T1000 (cell line): Measurements from ENCODE around the gene PRPF40B.
"Not testable (repeated sequence)": the region's sequence is repeated elsewhere in the genome, so short reads cannot be mapped to it uniquely, and the experiment has no call there.

ENCODE experiments used
- DNase-seq: peaks from one replicate; lab custom pipeline; 2025; ENCODE audit warnings: mixed read lengths; lab: John Stamatoyannopoulos, UW

The PRPF40B gene

DNA sequence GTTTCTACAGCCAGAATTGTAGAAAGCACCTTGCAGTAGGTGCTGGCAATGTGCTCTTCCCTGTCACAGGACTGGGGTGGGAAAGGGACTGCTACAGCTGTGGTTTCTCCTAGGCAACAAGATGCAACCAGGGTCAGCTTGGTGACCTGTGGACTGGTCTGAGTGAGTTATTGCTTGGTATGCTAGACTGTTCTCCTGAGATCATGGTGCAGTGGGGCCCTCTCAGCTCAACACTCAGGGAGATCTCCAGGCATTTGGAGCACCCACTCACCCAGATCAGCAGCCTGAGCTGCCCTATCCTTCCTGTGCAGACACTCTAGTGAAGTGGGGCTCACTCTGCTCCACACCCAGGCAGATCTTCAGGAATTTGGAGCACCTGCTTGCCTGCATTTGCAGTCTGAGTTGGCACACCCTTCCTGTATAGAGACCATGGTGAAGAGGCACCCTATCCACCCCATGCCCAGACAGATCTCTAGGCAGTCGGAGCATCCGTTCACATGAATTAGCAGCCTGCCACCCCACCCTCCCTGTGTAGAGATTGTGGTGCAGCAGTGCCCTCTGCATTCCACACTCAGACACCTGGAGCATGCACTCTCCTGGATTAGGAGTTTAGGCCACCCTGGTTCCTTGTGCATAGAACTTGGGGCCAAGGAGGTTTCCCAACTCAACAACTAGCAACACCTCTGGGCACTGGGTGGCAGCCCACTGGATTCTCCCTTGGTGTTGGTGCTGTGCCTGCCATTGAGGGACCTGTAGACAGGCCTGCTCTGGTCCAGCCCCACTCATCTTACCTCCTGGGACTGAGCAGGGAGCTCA is 14.1 kb upstream of the PRPF40B start:
- DNase-seq = no peak

DNA sequence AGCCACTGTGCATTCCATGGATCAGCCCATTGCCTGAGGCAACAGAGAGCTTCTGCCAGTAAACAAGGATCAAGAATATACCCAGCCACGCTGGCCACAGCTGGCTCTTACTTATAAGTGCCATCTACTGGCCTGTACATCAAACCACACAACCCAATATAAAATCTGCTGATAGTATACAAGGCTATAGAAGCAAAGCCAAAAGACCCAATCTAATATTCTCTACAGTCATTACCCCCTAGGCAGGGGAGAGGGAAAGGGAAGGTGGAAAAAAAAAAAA is 13.5 kb upstream of the PRPF40B start:
- DNase-seq = peak; percentile 94

DNA sequence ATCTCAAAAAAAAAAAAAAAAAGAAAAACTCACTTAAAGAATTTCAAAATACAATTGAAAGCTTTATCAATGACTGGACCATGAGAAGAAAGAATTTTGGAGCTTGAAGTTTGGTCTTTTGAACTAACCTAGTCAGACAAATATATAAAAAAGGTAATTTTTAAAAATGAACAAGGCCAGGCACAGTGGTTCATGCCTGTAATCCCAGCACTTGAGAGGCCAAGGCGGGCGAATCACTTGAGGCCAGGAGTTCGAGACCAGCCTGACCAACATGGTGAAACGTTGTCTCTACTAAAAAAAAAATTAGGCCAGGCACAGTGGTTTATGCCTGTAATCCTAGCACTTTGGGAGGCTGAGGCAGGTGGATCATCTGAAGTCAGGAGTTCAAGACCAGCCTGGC is 12.6 kb upstream of the PRPF40B start:
- DNase-seq = not testable (repeated sequence)

DNA sequence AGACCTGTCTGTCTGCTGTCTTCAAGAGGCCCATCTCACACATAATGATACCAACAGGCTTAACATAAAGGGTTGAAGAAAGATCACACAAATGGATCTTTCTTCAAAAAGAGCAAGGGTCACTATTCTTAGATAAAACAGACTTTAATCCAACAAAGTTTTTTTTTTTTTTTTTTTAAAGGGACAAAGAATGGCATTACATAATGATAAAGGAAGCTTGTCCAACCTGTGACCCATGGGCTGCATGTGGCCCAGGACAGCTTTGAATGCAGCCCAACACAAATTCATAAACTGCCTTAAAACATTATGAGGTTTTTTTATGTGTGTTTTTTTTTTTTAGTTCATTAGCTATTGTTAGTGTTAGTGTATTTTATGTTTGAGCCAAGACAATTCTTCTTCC is 11.2 kb upstream of the PRPF40B start:
- no peak for DNase-seq

DNA sequence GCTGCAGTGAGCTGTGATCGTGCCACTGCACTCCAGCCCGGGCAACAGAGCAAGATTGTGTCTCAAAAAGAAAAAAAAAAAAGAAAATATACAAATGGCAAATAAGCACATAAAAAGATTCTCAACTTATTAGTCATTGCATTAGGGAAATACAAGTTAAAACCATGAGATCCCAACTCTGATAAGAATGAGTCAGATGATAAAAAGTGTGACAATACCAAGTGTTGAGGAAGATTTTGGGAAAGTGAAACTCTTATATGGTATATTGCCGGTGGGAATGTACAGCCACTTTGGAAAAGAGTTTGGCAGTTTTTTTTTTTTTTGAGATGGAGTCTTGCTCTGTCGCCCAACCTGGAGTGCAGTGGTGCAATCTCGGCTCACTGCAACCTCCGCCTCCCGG is 7.6 kb upstream of the PRPF40B start:
- DNase-seq = peak; percentile 94

DNA sequence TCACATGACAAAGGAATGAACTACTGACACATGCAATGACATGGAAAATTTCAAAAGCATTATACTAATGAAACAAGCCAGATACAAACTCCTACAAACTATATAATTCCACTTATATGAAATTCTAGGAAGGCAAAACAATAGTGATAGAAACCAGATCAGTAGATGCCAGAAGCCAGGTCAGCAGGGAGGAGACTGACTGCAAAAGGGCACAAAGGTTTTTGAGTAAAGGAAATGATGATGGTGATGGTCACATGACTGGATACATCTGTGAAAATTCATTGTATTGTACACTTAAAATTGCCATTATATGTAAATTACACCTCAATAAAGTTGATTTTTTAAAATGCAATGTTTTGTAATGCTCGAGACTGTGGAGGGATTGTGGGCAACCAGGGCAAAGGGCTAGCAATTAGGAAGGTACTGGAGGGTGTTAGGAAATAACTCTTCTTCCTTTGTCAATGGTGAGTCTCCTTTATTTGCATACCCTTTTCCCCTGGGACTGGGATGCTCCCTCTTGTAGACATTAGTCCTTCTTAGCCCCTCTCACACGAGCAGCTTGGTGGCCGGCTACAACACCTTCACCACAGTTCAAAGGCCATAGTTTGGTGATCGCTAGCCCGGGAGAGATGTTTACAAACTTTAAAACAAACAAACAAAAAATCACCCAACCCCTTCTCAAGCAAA is 6.7 kb upstream of the PRPF40B start:
- no peak for DNase-seq

DNA sequence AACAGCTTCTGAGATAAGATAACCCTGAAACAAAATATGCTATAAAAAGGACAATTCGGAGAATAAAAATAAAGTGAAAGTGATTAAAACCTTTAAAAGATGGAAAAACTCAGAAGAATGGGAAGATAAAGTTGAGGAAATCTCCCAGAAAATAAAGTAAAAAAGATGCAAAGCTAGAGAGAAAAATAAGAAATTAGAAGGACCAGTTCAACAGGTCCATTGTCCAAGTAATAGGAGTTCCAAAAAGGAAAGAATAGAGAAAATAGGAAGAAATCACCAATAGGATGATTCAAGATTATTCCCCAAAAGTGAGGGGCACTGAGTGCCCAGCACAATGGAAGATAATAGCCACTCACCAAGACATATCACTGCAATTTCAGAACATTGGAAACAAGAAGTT is 4.8 kb upstream of the PRPF40B start:
- DNase-seq = no peak

DNA sequence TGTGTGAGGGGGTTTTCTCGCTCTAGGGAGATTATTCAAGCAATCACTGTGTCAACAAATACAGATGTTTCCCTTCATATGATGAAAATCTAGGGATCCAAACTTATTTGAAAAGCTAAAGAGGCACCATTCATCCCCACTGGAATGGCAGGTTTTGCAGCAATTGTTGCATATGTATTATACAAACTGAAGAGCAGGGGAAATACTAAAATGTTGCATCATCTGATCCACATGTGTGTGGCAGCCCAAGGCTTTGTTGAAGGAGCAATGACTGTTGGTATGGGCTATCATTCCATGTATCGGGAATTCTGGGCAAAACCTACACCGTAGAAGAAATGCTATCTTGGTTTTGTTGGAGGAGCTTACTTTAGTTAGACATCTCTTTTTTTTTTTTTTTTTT is 4.1 kb upstream of the PRPF40B start:
- DNase-seq = no peak

DNA sequence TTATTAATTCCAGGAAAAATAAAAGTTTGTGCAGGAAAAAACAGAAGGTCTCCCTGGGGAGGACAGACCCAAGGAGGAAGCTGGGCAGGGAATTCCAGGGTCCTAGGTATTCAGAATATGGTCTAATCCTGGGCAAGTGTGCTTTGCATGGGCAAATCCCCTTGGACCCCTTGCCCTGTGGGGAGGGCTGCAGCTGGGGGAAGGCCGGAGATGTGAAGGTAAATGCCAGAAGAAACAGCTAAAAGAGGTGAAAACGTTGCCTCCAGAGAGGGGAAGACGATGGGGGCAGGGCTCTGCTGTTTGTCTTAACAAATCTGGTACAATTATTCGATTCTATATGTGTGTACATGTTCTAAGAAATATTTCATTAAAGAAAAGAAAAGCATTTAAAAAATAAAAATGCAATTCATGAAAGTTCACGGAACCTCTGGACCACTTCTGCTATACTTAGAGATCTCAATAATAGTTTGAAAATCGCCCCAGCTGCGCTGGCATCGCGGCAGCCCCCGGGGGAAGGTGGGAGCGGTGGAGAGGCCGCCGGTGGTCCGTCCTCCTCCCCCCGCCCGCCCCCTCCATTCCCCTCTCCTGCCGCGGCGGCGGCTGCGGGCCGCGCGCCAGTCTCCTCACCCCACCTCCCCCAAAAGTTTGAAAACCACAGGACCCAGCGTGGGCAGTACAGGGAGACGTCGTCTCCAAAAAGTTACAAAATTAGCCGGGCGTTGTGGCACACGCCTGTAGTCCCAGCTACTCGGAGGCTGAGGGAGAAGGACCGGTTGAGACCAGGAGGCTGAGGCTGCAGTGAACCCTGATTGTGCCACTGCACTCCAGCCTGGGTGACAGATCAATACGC is 1.5 kb upstream of the PRPF40B start:
- DNase-seq = no peak

DNA sequence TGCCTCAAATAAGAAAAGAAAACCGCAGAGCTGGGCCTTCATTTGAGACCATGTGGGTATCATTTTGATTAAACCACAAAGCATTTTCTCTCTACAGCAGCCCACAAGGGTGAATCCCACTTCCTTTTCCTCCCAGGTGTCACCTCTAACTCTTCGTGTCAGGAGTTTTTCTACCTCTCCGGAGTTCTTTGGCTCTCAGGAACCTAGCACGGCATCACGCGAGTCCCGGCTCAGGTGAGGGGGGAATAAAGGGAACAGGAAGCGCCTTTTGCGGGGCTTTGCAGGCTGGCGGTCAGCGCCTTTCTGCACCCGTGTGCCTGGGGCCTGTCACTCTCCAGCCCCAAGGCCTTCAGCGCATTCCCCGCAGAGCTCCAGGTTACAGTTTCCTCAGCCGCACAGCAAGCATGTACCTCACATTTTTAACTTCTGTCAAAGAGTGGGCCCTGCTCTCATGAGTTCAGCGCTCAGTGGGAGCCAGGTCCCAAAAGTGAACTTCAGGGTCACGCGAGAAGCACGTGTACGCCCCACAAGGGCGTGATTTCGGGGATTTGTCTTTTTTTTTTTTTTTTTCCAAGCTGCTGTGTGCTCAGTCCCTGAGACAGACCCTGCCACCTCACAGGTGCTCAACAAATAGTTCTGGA is 740 bp upstream of the PRPF40B start:
- DNase-seq = peak; percentile 94

DNA sequence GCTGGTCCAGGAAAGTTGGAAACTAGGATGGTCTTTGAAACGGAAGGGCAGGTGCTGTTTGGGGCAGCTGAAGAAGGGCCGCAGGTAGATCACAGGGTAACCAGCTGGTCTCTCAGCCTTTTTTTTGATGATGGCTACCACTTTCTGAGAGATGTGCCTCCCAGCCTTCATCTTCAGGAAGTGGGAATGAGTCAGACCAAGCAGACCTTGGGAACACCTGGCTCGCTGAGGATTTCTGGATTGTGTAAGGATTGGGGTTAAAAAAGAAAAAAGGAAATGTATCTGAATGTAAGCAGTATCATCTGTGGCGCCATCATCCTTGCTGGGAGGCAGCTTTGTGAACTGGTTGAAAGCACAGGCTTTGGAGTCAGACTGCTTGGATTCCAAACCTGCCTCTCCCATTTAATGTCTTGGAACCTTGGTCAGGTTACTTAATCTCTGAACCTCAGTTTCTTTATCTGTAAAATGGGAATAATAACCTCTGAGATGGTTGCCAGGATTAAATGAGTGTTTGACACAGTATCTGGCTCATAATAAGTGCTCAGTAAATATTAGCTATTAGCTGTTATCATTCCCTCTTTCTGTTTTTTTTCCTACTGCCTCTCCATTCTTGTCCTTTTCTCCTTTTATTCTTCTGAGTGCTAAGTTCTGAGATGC is 1.7 kb downstream of the PRPF40B start:
- no peak for DNase-seq

DNA sequence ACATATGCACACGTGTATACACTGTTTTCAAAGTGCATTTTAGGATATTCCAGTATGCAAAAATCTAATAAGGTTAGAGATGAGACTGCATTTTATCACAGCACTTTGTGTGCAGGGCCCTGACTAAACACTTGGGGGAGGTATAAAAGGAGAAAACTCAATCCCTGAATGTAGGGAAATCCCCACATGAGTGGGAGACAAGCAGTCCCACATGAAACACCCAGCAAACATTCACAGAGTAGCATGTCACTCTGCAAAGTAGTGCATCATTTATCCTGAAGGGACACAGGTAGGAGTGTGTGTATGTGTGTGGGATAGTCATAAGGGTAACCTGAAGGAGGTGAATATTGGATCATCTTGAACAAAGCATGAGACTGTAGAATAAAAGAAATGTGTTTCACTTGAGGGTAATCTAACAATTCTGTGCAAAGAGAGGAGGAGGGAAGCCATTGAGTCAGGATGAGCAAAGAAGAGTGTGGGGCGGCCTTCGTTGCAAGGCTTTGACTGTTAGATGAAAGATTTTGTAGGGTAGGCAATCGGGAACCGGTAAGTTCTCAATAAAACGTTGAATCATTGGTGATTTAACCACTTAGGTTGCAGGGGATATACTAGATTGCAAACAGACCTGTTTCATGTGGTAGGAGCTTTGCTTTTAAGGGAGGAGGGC is 2.9 kb downstream of the PRPF40B start:
- no peak for DNase-seq

DNA sequence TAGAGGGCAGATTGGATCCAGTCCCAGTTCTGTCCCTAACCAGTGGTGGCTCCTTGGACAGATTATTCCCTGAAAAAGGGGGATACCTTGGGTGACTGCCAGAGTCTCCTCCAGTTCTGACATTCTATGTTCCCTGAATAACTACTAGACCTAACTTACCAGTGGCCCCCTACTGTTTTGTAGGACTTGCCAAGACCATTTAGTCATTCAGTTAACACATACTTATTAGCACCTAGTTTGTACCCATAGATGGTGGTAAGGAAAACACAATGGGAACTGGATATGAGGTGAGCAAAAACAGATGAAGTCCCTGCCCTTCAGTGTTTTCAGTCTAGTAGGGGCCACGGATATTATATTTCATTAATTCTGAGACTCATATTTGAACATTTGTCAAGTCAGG is 3.5 kb downstream of the PRPF40B start:
- DNase-seq = no peak

DNA sequence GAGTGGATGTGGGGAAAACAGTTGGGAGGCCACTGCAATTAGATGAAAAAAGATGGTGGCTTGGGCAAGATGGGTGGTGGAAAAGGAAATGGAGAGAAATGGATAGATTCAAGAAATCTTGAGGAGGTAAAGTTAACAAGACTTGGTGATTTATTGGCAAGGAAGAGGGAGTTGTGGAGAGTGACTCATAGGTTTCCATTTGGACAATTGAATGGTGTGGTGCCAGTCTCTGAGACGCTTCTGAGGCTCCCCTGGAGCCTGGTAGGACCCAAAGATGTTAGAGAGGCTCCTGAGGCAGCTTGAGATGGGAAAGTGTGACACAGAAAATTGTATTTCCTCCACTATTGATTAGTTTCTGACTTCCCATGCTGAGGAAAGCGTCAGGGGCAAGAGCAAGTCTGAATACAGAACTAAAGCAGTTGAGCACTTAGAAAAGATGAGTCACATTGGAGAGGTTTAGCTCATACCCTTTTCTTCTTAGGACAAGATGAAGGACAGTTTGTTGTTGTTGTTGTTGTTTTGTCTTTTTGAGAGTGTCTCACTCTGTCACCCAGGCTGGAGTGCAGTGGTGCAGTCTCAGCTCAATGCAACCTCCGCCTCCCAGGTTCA is 4.5 kb downstream of the PRPF40B start:
- DNase-seq = peak; percentile 93

DNA sequence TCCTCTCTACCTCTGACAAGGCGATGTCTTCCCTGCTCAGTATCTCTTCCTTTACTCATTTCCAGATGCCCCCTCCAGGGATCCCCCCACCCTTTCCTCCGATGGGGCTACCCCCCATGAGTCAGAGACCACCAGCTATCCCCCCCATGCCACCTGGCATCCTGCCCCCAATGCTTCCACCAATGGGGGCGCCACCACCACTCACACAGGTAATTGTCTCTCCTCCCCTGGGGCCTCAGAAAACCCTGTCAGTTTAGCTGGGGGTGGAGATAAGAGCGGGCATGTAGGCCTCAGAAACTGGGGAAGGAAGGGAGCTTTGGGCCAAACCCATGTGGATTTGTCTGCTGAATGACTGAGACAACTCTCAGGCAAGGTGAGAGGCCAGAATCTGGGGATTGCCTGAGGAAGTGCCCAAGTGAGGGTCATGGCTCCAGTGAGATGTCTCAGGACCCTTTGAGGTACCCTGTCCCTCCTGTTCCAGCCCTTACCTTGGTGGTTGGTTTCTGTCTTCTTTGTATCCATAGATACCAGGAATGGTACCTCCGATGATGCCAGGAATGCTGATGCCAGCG is 8.1 kb downstream of the PRPF40B start:
- no peak for DNase-seq

DNA sequence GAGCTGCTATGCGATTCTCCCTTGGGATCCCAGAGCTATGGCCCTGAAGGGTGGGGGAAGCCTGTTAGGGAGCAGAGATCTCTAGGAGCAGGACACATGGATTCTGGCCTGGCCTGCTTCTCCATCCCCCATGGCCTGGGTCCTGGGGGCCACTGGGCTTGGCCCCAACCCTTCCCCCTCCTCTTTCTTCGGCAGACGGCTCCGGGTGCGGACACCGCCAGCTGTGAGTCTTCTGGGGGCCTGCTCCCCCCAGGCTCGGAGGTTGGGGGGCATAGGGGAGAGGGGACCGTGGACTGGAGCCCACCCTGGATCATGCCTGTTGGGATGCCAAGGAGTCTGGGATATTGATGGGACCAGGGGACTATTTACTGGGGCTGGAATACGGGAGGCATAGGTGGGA is 9.0 kb downstream of the PRPF40B start:
- no peak for DNase-seq

DNA sequence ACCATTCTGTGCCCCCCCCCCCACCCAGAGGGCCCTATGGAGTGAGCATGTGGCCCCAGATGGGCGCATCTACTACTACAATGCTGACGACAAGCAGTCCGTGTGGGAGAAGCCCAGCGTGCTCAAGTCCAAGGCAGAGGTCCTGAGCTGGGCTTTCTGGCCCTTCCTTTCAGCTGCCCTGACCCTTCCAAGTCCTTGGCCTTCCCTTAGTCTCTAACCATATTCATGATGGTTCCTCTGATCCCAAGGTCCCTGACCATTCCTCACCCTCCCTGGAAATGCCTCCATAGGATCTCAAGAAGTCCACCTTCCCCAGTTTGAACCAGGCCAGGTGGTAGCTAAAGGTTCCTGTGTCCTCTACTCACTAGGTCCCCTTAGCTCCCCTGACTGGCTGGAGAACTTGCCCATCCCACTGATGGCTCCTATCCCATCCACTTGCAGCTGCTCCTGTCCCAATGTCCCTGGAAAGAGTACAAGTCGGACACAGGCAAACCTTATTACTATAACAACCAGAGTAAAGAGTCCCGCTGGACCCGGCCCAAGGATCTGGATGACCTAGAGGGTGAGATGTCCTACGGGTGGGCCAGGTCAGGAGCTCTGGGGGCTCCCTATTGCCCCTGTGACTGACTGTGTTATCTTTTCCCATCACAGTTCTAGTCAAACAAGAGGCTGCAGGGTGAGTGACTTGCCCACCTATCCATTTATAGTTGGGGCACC is 9.8 kb downstream of the PRPF40B start:
- no peak for DNase-seq

DNA sequence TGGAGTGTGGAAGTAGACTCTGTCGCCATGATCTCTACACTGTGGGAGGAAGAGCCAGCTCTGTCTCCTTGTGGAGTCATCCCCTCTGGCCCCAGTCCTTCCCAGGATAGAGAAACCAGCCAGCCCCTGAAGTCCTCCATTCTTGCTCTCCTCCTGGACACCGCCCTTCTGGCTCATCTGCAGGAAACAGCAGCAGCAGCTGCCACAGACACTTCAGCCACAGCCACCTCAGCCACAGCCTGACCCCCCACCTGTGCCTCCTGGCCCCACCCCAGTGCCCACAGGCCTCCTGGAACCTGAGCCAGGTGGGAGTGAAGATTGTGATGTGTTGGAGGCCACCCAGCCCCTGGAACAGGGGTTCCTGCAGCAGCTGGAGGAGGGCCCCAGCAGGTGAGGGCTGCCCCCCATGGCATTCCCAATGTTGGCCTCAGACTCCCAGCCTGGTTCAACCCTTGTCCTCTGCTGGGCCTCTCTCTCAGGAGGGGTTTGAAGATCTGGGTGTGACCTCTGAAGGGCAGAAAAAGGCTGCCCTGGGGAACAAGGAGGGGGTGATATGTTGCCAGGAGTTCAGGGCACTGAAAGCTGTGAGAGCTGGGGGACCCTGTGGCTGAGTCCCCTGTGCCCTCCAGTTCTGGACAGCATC is 10.5 kb downstream of the PRPF40B start:
- DNase-seq = no peak

DNA sequence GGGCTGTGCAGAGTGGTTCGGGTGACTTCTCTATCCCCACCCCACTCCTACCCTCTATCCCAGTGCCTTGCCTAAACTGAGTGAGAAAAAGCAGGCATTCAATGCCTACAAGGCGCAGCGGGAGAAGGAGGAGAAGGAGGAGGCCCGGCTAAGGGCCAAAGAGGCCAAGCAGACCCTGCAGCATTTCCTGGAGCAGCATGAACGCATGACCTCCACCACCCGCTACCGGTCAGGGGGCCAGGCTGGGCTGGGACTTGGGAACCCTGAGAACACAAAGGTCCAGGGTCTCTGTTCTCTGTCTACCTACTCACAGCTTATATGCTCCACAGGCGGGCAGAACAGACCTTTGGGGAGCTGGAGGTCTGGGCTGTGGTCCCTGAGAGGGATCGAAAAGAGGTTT is 11.7 kb downstream of the PRPF40B start:
- no peak for DNase-seq
